ENCODE results near the gene OSBPL6.

The OSBPL6 gene

GRCh38 chr2:178244777-178245176, 50.5 kb downstream of the OSBPL6 start:
- H3K4me3 ChIP-seq (ENCODE audit: low read depth, low read length) = no peak overlapping the region
- no peak for TF ChIP-seq CTCF (IDR thresholded peaks at IDR 0.05; ENCODE audit: borderline replicate concordance, insufficient read depth, low read depth, low read length)

GRCh38 chr2:178246696-178247095, 52.4 kb downstream of the OSBPL6 start:
- H3K4me3 ChIP-seq (ENCODE audit: low read depth, low read length) = no peak overlapping the region
- no peak for TF ChIP-seq CTCF (IDR thresholded peaks at IDR 0.05; ENCODE audit: borderline replicate concordance, insufficient read depth, low read depth, low read length)

GRCh38 chr2:178247250-178247649, 52.9 kb downstream of the OSBPL6 start:
- no peak for TF ChIP-seq CTCF (IDR thresholded peaks at IDR 0.05; ENCODE audit: borderline replicate concordance, insufficient read depth, low read depth, low read length)
- no peak overlapping the region for H3K4me3 ChIP-seq (ENCODE audit: low read depth, low read length)

- TF ChIP-seq CTCF (IDR thresholded peaks at IDR 0.05; ENCODE audit: borderline replicate concordance, insufficient read depth, low read depth, low read length) = no peak
- H3K4me3 ChIP-seq (ENCODE audit: low read depth, low read length) = no peak overlapping the region
Measured at GRCh38 chr2:178250429-178250828, 56.1 kb downstream of the OSBPL6 start.

- TF ChIP-seq CTCF (IDR thresholded peaks at IDR 0.05; ENCODE audit: borderline replicate concordance, insufficient read depth, low read depth, low read length) = no peak
- H3K4me3 ChIP-seq (ENCODE audit: low read depth, low read length) = no peak overlapping the region
Measured at GRCh38 chr2:178251151-178251955, 57.0 kb downstream of the OSBPL6 start.

- no peak for TF ChIP-seq CTCF (IDR thresholded peaks at IDR 0.05; ENCODE audit: borderline replicate concordance, insufficient read depth, low read depth, low read length)
- H3K4me3 ChIP-seq (ENCODE audit: low read depth, low read length) = no peak overlapping the region
Measured at GRCh38 chr2:178256382-178257042, 62.2 kb downstream of the OSBPL6 start.

- TF ChIP-seq CTCF (IDR thresholded peaks at IDR 0.05; ENCODE audit: borderline replicate concordance, insufficient read depth, low read depth, low read length) = no peak
- H3K4me3 ChIP-seq (ENCODE audit: low read depth, low read length) = no peak overlapping the region
Measured at GRCh38 chr2:178257127-178257526, 62.8 kb downstream of the OSBPL6 start.
